GM12801 (cell line): Measurements from ENCODE around the gene ASGR1.

Experiments
- CTCF ChIP-seq: IDR thresholded peaks from one replicate; pipeline ENCODE4 v1.5.1; 2011; ENCODE audit warnings: control low read depth; ENCODE audit not compliant: insufficient read length; ENCODE audit errors: extremely low read depth

The ASGR1 gene

GRCh38 chr17:7179317-7180254 lies at the start of gene ASGR1:
Gene ASGR1, minus strand, starts transcription at chr17:7179370. Its CDS starts 807 bp downstream, at chr17:7178563.
- no peak for TF ChIP-seq CTCF

- TF ChIP-seq CTCF = no peak
These were observed 49.8 kb upstream of the ASGR1 start for GRCh38 chr17:7228920-7229319.

- TF ChIP-seq CTCF = no peak
These were observed 47.8 kb upstream of the ASGR1 start for GRCh38 chr17:7226721-7227710.

GRCh38 chr17:7225711-7226331 lies 46.7 kb upstream of the ASGR1 start:
- TF ChIP-seq CTCF = no peak

DNA sequence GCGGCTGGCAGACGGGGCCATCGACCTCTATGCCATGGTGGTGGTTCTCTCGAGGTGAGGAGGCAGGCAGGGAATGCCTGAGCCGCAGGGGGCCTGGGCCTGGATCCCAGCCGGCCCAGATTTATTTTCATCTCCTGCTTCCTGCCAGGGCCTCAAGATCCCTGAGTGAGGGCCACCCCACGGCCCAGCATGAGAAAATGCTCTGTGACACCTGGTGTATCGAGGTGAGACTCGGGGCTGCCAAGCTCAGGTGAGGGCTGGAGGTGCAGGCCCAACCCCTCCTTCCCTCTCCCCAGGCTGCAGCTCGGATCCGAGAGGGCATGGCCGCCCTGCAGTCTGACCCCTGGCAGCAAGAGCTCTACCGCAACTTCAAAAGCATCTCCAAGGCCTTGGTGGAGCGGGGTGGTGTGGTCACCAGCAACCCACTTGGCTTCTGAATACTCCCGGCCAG lies 45.5 kb upstream of the ASGR1 start:
- TF ChIP-seq CTCF = no peak

DNA sequence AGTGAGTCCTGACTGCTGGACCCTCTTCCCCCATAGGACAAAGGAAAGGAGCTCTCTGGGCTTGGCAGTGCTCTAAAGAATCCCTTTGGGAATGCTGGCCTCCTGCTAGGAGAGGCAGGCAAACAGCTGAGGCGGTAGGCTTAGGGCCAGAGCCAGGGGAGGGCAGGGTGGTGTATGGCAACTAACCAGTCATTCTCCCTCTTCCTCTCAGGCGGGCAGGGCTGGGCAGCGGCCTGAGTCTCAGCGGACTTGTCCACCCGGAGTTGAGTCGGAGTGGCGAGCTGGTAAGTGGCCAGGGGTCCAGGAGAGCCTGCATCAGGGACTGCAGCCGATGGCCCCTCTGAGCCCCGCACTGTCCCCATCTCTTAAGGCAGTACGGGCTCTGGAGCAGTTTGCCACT lies 44.9 kb upstream of the ASGR1 start:
- no peak for TF ChIP-seq CTCF
